Colon (tissue), 2 donors: ENCODE measurements around the gene PAGE4.

Experiments used
- FAIRE-seq: peaks from 2 replicates; lab custom pipeline; 2012; peaks lifted over from hg19 to GRCh38; lab: Jason Lieb, UNC
- donor health status: control.
- donor health status: control.

PAGE4 gene, protein sequence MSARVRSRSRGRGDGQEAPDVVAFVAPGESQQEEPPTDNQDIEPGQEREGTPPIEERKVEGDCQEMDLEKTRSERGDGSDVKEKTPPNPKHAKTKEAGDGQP

DNA sequence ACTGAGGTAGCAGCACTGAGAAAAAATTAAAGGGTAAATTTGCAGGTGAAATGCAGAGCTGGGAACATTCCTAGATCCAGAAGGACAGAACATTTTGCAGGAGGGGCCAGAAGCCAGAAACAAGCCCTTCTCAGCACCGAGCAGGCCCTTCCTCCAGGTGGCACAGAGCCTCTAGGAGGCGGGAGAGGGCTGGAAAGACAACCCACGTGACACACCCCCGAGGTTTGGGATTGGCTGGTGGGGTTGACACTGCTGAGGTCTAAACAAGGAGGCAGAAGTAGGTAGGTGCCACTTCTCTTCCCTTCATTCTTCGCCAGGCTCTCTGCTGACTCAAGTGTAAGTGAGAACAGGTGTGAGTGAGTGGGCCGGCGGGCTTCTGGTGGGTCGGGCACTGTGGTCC is at the start of gene PAGE4:
Gene PAGE4, plus strand, starts transcription at position 288 of the 400 bp plus-strand sequence. CDS start 1,126 bp downstream, outside the sequence.
- no peak for FAIRE-seq

DNA sequence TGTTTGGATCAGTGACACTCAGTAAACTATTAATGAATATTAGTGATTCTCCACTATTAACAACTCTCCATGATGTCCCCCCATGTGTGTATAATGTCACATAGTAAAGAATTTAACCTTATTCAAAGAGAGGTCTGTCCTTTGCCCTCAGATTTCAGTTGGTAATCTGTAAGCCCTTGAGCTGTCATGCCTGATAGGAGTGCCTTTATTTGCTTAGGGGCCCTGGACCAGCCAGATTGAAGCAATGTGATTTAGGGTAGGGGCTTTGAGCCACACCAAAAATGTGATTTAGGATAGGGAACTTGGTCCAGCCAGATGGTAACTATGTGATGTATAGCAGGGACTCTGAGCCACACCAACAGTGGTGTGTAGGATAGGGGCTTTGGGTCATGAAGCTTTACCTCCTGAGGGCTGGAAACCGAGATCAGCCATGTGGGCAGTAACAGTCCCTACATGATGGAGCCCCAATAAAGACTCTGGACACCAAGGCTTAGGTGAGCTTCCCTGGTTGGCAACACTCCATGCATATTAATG is 44.3 kb upstream of the PAGE4 start:
- no peak for FAIRE-seq

DNA sequence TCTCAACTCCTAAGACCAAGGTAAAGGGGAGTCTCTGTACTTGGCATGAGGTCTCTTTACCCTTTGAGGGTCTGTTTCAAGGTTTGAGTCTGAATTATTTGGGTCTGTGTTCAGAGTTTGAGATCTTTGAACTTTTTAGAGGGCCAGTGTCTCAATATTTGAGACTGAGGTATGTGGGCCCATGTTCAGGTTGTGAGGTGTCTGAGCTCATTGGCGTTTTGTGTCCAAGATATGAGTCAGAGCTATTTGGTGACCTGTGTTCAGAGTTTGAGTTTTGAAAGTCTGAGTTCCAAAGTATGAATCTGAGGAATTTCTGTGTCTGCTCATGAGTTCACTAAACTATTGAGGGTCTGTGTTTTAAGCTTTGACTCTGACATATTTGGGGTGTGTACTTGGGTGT is 36.7 kb upstream of the PAGE4 start:
- FAIRE-seq = no peak

DNA sequence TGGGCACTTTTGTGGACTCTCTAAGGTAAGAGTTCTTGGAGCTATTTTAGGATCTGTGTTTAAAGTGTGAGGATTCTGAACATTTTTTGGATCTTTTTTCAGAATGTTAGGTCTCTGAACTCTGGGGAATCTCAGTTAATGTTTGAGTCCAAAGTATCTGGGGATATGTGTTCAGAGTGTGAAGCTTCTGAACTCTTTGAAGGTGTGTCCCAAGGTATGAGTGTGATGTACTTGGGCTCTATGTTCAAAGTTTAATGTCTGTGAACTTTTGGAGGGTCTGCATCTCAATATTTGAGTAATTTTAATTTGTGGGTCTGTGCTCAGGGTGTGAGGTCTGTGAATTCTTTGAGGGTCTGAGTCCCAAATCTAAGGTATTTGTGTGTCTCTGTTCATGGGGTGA is 35.4 kb upstream of the PAGE4 start:
- FAIRE-seq = no peak

DNA sequence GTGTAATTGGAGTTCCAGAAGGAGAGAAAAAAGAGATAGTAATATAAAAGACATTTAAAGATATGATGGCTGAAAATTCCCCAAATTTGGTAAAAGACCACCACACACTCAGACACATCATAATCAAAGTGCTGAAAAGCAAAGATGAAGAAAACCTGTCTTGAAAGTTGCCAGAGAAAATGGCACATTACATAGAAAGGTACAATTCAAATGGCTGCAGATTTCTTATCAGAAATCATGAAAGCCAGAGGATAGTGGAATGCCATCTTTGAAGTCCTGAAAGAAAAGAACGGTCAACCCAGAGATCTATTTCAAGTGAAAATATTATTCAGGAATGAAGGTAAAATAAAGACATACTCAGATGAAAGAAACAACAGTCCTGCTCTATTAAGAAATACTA is 29.3 kb upstream of the PAGE4 start:
- no peak for FAIRE-seq

DNA sequence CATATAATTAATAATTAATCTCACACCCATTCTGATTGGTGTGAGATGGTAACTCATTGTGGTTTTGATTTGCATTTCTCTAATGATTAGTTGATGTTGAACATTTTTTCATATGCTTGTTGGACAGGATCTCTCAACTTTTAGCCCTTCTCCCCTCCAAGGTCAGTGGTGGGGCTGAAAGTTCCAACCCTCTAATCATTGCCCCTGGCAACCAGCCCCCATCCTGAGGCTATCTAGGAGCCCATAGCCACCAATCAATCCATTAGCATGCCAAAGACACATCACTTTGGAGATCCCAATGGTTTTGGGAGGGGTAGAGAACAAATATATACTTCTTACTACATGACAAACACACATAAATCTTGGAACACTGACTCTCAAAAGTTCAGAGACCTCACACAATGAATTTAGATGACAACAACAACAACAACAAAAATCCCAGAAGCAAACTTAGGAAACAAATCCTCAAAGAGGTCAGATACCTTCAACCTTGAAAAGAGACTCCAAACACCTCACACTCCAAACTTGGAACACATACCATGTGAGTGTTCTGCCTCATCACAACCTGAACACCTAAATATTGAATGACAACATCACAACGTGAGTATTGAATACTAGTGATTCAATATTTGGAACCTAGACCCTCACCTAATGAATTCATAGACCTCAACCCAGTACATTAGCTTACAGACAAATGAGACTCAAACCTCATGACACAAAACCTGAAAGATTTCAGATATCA is 19.0 kb upstream of the PAGE4 start:
- peak; percentile 5 for FAIRE-seq

DNA sequence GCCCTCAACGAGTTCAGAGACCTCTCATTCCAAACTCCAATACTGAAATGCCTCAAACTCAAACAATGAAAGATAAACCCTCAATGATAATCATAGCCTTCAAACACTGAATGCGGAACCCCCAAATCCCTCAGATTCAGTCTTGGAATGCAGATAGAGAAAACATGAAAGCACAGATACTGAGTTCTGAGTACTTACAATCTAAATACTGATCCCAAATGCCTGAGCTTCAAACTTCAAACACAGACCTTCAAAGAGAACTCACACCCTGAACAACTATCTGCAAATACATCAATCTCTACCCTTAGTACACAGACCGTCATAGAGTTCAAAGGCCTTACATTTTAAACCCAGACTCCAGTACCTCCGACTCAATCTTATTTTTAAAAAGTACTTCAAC is 16.9 kb upstream of the PAGE4 start:
- no peak for FAIRE-seq

DNA sequence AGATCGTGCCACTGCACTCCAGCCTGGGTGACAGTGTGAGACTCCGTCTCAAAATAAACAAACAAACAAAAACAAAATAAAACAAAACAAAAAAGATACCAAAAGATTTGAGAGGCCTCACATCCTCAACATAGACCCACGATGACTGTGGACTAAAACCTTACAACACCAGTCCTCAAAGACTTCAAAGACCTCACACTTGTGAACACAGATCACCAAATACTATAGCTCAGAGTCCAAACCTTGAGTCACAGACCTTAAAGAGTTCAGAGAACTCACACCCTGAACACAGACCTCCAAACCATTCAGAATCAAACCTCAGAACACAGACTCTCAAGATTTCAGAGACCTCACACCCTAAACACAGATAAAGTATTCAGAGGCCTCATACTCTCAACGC is 12.7 kb upstream of the PAGE4 start:
- FAIRE-seq = no peak

DNA sequence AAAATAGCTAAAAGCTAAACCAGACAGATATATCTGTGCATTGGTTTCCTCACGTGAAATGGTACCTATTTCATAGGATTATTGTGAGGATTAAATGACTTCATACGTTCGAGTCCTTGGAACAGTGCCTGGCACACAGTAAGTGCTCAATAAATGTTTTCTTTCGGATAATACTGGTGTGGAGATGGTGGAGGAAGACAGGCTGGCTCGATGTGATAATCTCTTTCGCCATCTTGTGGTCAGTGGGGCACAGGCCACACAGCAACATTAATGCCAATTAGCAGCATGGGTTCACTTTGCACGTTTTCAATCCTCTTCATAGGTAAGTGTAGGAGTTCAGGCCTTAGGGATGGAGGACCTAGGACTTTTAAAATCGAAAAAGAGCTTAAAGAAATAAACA is 9.3 kb downstream of the PAGE4 start:
- no peak for FAIRE-seq

DNA sequence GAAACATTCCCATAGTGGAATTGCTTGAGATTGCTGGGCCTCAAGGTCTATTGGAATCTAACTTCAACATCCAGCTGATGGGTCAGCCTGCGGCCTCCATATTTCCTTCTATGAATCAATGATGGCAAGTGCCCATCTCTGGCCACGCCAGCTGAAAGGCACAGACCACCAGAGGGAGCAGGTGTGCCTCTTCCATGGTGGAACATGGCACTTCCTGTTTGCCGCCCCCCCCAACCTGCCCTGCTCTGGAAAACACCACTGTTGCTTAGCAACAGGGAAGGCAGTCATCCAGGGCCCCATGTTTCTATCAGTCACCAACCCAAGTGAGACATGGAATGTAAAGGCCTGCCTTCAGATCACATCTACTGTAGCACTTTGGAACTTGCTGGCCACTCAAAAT is 11.6 kb downstream of the PAGE4 start:
- no peak for FAIRE-seq

DNA sequence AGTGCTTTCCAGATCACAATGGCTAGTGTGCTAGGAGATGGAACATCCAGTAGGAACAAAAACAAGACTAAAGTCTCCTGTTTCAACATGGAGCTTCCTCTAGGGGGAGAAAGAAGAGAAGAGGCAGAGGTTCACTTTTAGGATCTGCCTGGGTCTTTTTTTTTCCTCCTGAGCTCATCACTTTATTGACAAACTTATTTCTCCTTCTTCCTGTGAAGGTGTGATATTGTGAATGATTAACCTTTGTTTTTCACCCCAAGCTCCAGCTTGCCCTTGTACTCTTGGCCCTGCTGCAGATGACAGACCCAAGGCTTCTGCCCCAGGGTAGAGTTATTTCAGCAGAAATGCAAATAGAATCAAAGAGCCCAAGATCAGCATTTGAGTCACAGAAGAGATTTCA is 13.5 kb downstream of the PAGE4 start:
- FAIRE-seq = no peak

DNA sequence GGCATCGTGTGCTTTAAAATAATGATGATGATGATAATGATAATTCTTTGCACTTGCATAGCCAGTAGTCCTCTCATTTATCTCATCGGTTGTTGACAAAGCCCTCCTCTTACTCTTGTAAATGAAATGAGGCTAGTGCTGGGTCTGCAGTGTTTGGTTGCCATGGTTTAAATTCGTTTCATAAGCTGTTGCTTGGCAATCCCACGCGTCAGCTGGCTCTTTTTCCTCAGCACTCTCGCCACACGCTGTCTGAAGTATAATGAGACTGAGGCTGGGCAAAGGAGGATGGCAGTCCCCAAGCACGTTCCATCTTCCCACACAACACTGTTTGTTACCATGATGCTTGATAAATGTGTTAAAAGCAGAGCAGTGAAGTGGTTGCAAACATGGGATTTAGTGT is 15.5 kb downstream of the PAGE4 start:
- no peak for FAIRE-seq

DNA sequence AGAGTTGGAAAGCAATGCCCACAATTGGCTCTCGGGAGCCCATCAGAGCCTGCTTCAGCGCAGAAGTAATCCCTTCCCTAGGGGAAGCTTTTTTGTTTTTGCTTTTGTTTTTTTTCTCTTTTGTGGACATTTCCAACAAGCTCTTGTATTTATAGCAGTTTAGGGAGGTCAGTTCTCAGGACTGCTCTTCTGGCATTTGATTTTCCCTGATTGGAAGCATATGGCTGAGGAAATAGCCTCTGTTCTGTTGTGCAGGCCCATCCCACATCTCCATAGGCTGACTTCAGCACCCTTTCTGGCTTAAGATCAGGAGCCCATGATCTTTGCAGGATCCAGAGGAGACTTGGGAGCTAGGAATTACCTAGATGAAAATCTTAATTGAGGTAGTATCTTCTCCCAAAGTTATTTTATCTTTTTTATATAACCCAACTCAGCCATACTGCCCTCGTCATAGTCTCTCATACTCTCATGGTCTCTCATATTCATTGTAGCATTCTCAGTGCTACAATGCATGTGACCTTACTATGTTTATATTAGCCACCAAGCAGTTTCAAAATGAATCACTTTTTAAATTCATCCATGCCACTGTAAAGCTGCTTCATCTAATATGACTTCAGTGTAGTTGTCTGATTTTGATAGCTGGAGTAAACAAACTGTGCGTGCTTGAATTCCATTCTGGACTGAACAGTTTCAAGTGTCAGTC is 16.7 kb downstream of the PAGE4 start:
- FAIRE-seq = no peak

DNA sequence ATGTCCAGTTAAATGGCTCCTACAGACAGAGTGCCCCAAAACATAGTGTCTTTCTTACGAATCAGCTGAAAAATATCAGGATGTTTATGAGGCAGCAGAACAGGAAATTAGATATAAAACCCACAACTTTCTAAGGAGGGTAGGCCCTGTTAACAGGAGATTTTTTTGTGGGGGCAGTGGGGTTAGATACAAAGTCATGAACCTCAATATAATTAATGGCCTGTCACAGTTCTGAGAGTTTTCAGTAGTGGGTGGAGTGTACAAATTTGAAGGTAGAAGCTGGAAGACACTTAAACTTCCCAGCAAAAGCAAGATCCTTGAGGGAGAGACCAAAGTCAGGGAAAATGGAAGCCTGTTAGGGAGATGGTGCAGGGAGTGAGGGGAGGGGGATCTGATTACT is 17.4 kb downstream of the PAGE4 start:
- no peak for FAIRE-seq

DNA sequence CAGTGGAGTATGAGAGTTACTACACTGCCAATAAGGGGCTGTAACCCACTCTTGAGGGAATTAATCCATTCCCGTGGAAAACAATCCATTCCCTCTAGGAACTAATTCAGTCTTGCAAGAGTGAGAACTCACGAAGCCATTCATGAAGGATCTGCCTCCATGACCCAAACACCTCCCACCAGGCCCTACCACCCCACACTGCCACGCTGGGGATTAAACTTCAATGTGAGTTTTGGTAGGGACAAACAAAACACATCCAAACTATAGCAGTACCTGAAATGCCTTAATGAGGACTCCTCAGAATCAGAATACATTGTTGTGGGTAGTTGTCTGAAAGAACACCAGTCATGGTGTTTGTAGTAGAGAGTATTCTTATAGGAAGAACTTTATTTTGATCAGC is 19.2 kb downstream of the PAGE4 start:
- no peak for FAIRE-seq

DNA sequence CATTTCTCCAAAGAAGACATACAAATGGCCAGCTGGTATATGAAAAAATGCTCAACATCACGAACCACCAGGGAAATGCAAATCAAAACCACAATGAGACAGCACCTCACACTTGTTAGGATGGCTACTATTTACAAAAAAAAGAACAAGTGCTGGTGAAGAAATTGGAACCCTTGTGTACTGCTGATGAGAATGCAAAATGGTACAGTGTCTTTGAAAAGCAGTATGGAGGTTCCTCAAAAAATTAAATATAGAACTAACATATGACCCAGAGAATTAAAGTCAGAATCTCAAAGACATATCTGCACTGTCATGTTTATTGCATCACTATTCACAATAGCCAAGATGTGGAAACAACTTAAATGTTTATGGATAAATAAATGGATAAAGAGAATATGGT is 20.9 kb downstream of the PAGE4 start:
- FAIRE-seq = no peak

DNA sequence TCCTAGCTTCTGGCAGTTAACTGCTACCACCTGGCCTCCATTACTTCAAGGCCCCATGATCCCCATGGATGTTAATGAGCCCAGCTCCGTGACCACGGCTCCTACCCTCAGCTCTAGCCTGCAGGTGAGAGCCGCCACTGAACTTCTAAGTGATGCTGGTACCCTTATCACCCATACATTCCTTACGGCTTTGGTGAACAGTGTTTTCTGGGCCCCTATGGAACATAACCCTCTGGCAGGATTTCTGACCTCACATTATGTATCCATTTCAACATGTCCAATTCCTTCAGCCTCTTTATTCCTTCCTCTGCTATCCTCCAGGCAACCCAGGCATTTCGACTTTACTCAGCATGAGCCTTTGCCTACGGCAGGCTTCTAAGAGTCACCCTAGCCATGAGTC is 24.6 kb downstream of the PAGE4 start:
- FAIRE-seq = no peak

DNA sequence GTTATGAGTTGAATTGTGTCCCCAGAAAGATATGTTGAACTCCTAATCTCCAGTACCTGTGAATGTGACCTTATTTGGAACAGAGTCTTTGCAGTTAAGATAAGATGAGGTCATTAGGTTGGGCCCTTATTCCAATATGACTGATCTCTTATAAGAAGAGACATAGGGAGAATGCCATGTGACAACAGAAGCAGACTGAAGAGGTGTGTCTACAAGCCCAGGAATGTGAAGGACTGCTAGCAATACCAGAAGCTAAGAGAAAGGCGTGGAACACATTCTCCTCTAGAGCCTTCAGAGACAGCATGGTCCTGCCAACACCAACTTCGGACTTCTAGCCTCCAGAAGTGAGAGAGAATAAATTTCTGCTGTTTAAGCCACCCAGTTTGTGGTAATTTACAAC is 27.7 kb downstream of the PAGE4 start:
- FAIRE-seq = no peak

DNA sequence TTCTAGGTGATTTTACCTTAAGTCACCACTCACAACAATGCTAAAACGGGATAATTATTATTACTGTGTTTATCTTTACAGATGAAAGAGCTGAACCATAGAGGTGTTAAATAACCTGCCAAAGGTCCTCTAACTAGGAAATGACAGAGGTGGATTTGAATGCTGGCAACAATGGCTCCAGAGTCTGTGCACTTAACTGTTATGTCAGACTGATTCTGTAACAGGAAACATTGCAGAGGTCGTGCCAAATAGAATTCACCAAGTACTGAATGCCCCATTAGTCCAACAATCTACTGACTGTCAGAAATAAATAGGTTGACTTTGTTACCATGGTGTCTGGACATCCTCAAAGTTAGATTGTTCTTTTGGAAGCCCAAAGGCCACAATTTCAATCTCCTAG is 29.2 kb downstream of the PAGE4 start:
- FAIRE-seq = no peak

DNA sequence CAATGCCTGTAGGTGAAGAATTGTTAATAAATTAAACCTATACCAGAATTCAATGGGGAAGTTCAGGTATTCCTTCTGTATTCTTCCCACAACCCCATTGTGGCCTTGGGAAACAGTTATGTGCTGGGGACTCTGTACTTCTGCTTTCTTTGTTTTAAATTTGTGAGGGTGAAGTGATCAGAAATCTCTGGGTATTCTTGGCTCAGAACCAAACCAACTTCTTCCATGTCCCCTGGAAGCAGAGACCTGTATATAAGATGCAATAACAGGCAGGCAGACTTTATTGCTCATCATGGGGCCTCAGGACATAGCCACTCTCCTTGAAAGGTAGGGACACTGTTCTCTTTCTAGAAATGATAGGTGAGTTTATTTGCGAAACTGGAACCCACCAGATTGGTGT is 30.4 kb downstream of the PAGE4 start:
- FAIRE-seq = no peak

DNA sequence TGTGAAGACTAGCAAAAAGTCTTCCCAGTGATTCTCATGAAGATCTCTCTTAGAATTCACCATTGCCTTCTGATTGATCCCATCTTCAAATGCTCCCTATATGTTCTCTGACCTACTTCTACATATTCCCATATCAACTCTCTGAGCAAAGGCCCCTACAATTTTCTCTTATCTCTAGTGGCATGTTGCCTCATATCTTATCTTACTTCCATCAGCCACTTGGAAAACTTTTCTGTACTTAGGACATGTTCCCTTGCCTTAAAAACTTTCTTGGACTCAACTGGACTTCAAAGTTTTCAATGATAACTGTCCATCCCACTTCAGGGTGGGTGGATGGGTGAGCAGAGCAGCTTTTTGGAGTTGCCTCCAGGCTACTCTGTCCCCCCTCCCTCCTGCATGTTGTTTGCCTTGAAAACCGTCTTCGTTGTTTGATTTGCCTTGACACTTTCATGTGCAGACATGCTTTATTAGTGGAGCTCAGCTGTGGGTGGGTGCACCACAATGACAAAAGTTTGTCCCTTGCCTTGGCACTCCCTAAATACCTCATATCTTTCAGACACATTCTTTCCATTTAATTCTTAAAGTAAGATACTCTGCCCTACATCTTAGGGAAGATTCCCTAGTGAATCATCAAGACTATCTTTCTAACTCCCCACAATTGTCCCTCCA is 31.9 kb downstream of the PAGE4 start:
- FAIRE-seq = no peak

DNA sequence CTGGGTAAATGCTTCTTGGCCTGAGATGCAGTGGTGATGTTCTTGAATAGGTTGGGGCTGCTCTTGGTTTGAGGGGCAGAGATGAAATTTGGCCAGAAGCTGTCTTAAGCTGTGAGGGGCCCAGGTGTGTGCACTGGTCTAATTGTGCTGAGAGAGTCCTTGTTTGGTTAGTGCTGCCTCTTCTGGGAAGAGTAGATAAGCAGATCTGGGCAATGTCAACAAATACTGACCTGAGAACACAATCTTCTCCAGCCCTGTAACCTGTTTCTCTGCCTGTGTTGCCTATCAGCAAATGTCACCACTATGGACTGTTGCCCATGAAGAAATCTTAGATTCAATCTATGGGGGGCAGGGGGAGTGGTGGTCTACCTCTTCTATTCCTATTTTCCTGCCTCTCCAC is 33.0 kb downstream of the PAGE4 start:
- FAIRE-seq = no peak

DNA sequence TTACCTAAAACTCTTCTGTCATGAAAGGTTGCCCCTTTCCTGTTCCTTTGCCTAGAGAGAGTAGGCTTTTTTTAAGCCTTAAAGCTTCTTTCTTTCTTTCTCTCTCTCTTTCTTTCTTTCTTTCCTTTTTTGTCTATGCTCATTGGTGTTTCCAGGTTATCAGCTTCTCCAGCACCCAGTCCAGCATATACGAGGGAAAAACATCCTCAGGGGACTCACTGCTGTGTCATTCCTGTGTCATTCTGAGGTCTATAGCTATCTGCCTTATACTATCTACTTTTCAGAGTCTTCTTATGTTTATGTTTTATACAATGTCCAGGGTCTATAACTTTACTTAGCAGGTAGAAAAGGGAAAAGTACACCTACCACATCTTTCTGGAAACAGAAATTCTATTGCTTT is 39.6 kb downstream of the PAGE4 start:
- no peak for FAIRE-seq
